22Rv1 (cell line): ENCODE data around the gene RPAIN.

ENCODE experiments used
- CTCF ChIP-seq: fragments of 450-650 bp; IDR thresholded peaks from 2 replicates; pipeline ENCODE4 v1.5.1; 2017; ENCODE audit warnings: mild to moderate bottlenecking
- ZFX ChIP-seq: fragments of 450-650 bp; IDR thresholded peaks from 2 replicates; pipeline ENCODE4 v1.6.1; 2017; ENCODE audit warnings: antibody characterized with exemption, borderline replicate concordance

GRCh38 chr17:5466295-5466694, 46.3 kb downstream of the RPAIN start:
- TF ChIP-seq CTCF (no peak), ZFX (no peak)
